ENCODE data around the gene ADGRG4.

GRCh38 chrX:136346506-136346905 is 45.7 kb downstream of the ADGRG4 start:
- TF ChIP-seq CTCF (IDR thresholded peaks at IDR 0.05; ENCODE audit: insufficient read depth, low read length) (no peak), POLR2AphosphoS5 (IDR thresholded peaks at IDR 0.05; ENCODE audit: low read depth) (no peak), REST (IDR thresholded peaks at IDR 0.05; ENCODE audit: insufficient replicate concordance, low read depth) (no peak), GABPA (IDR thresholded peaks at IDR 0.05; ENCODE audit: low read depth) (no peak), SPI1 (IDR thresholded peaks at IDR 0.05; ENCODE audit: borderline replicate concordance, low read depth) (no peak)

Data from HL-60 (cell line).